Body of pancreas (tissue), 4 donors: ENCODE data around the gene KIF25.

ENCODE experiments used
- POLR2A ChIP-seq, 3 donors: fragments of 450-650 bp; IDR thresholded peaks; one replicate each; pipeline ENCODE4 v1.6.1; 2016; ENCODE audit warnings: antibody characterized with exemption in 3 of 3, mild to moderate bottlenecking in 2 of 3
- TF ChIP-seq, protein P1 (sequence below), 7 experiments: fragments of 450-650 bp in 4 of 7; fragments of 200-600 bp in 3 of 7; sonication (generic) in 3 of 7; IDR thresholded peaks; one replicate each; pipeline ENCODE4 v1.5.1; 2016 to 2019; ENCODE audit warnings: antibody characterized with exemption in 7 of 7

DNA sequence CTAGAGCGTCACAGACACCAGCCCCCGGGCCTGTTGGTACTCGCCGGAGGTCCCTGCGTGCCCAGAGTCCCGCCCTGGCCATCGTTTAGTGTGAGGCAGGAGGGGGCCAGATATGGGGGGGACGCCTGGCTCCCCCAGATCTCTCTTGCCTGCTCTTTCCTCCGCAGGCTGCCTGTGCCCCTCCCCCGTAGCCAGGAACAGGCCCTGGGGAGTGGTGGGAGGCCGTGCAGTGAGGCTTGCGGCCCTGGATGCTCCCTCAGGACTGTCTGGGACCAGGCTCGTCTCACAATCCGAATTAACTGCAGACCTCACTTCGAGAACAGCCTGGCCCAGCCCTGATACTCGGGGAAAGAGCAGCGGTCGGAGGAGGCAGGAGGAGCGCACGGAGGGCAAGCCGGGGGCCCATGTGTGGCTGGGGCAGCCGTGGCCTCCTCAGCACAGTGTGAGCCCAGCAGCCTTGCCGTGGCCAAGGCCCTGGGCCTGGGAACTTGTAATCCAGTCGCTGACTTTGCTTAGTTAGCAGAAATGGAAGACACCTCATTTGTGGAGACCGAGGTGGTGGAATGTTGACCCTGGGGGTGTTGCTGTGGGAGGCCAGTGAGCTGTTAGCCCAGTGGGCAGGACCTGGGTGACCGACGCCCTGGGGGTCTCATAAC, 52.9 kb downstream of the KIF25 start:
- no peak for TF ChIP-seq POLR2A (IDR thresholded peaks at IDR 0.05)
- TF ChIP-seq, protein P1, sequence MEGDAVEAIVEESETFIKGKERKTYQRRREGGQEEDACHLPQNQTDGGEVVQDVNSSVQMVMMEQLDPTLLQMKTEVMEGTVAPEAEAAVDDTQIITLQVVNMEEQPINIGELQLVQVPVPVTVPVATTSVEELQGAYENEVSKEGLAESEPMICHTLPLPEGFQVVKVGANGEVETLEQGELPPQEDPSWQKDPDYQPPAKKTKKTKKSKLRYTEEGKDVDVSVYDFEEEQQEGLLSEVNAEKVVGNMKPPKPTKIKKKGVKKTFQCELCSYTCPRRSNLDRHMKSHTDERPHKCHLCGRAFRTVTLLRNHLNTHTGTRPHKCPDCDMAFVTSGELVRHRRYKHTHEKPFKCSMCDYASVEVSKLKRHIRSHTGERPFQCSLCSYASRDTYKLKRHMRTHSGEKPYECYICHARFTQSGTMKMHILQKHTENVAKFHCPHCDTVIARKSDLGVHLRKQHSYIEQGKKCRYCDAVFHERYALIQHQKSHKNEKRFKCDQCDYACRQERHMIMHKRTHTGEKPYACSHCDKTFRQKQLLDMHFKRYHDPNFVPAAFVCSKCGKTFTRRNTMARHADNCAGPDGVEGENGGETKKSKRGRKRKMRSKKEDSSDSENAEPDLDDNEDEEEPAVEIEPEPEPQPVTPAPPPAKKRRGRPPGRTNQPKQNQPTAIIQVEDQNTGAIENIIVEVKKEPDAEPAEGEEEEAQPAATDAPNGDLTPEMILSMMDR (IDR thresholded peaks at IDR 0.05), result no peak
